ENCODE measurements around the gene PCNA.

Gene PCNA

DNA sequence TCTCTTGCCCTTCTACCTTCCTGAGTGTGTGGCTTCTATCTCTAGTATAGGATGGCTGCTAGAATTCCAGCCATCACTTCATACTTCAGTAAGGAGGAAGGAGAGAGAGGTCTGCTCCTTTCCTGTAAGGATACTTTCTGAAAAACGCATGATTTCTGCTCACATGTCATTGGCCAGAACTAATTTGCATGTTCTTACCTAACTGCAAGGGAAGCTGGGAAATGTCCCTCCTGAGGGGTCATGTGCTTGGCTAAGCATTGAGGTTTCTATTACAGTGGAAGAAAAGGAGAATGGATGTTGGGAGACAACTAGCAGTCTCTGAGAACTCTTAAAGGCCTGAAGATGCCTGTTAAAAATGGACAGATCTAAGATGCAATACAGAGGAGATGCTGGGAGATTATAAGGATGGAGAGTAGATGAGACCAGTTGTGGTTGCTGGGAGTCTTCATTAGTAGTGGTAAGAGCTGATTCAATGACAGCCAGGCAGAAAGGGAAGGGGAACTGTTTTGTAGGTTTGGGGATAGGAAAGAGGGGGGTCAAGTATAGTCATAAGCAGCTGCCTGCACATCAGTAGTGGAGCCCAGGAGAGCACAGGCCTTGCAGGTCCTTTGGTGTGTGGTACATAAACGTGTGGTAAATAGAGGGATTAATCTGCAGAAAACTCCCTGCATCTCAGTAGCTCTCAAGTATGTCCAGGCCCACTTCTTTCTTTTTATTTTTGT, 27.3 kb upstream of the PCNA start:
- no peak for TF ChIP-seq FOXP2 (optimal IDR thresholded peaks at IDR 0.05; ENCODE audit: borderline replicate concordance, extremely low read depth, extremely low read length, insufficient read depth)
- no peak for TF ChIP-seq REST (IDR thresholded peaks at IDR 0.05; ENCODE audit: insufficient read depth in 1 of 2, low read depth in 2 of 2, low read length in 2 of 2)
- no peak for TF ChIP-seq POLR2AphosphoS5 (IDR thresholded peaks at IDR 0.05; ENCODE audit: low read depth, low read length)
- TF ChIP-seq TAF1 (IDR thresholded peaks at IDR 0.05; ENCODE audit: borderline replicate concordance, insufficient read depth, low read length): no peak

GRCh38 chr20:5146099-5146668, 26.4 kb upstream of the PCNA start:
- TF ChIP-seq SIN3A (IDR thresholded peaks at IDR 0.05; ENCODE audit: borderline replicate concordance, insufficient read depth, low read length) (no peak), FOXP2 (optimal IDR thresholded peaks at IDR 0.05; ENCODE audit: borderline replicate concordance, extremely low read depth, extremely low read length, insufficient read depth) (no peak), REST (IDR thresholded peaks at IDR 0.05; ENCODE audit: insufficient read depth in 1 of 2, low read depth in 2 of 2, low read length in 2 of 2) (no peak), TAF1 (IDR thresholded peaks at IDR 0.05; ENCODE audit: borderline replicate concordance, insufficient read depth, low read length) (no peak), POLR2AphosphoS5 (IDR thresholded peaks at IDR 0.05; ENCODE audit: low read depth, low read length) (no peak)

GRCh38 chr20:5145365-5146098, 25.8 kb upstream of the PCNA start:
- no peak for TF ChIP-seq SIN3A (IDR thresholded peaks at IDR 0.05; ENCODE audit: borderline replicate concordance, insufficient read depth, low read length)
- TF ChIP-seq POLR2AphosphoS5 (IDR thresholded peaks at IDR 0.05; ENCODE audit: low read depth, low read length): no peak
- no peak for TF ChIP-seq REST (IDR thresholded peaks at IDR 0.05; ENCODE audit: insufficient read depth in 1 of 2, low read depth in 2 of 2, low read length in 2 of 2)
- no peak for TF ChIP-seq TAF1 (IDR thresholded peaks at IDR 0.05; ENCODE audit: borderline replicate concordance, insufficient read depth, low read length)
- no peak for TF ChIP-seq FOXP2 (optimal IDR thresholded peaks at IDR 0.05; ENCODE audit: borderline replicate concordance, extremely low read depth, extremely low read length, insufficient read depth)

GRCh38 chr20:5143851-5144250, 24.1 kb upstream of the PCNA start:
- TF ChIP-seq FOXP2 (optimal IDR thresholded peaks at IDR 0.05; ENCODE audit: borderline replicate concordance, extremely low read depth, extremely low read length, insufficient read depth): no peak
- TF ChIP-seq SIN3A (IDR thresholded peaks at IDR 0.05; ENCODE audit: borderline replicate concordance, insufficient read depth, low read length): no peak
- no peak for TF ChIP-seq POLR2AphosphoS5 (IDR thresholded peaks at IDR 0.05; ENCODE audit: low read depth, low read length)
- no peak for TF ChIP-seq TAF1 (IDR thresholded peaks at IDR 0.05; ENCODE audit: borderline replicate concordance, insufficient read depth, low read length)
- TF ChIP-seq REST (IDR thresholded peaks at IDR 0.05; ENCODE audit: insufficient read depth in 1 of 2, low read depth in 2 of 2, low read length in 2 of 2): no peak

All from PFSK-1 (cell line).